ENCODE measurements around the gene ADAMTS7. TPM values are rescaled to one million over a fixed set of nuclear protein-coding genes. Genes with fewer than 3 reads are reported as not detected.
A peak's percentile ranks its signal among the peaks of the same experiment; 100 is the strongest.

Gene ADAMTS7
- total and polyA plus RNA-seq, 2 donors (not counting 1 experiment from before 2014, with no cell fraction given), result 0.10 to 16.6 TPM

DNA sequence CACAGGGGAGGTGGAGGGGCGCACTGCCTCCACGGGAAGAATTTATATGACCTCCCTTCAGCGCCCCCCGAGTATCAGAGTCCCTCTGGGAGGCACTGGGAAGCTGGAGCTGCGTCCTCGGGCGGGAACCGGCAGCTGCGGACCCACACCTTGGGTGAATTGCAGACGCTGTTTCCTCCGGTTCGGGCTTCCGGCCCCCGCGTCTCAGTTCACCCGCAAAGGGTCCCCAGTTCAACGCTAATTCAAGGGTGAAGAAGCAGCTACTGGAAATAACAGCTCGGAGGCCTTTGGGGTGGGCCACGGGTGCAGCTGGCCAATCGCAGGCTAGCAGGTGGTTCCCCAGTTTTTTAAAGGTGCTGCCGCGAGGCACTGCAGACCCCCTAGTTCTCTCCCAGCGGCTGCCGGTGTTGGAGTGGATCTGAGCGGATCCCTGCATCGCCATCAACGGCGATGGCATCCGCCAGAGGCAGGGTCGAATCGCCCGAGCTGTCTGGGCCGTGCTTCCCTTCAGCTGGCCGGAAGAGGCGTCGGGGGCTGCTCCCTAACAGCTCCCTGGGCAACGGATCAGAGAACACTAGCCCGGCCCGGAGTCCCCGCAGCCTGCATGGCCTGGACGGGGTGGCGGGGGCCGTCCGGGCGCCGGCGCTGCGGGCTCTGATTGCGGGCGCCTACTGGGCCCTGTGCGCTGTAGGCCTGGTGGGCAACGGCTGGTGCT is 19.4 kb upstream of the ADAMTS7 start:
- H3K27ac Mint-ChIP-seq, result peak overlapping the region; percentile 37
- H3K4me3 ChIP-seq (ENCODE audit: control extremely low read depth in 1 of 5, extremely low read depth in 1 of 5, insufficient read depth in 1 of 5, low read depth in 2 of 5, low read length in 4 of 5), result peak overlapping the region in 4 of 5 experiments; percentile 38 to 51 (median 50)

GRCh38 chr15:78828920-78829319 is 17.7 kb upstream of the ADAMTS7 start:
- Histone ChIP-seq H3K79me2 (ENCODE audit: control insufficient read depth, insufficient read depth, low read length) (no peaks in the 10 kb centered on the region), H3K36me3 (replicated peaks in 1 of 2; ENCODE audit: control extremely low read depth in 1 of 2, control insufficient read depth in 1 of 2, extremely low read depth in 1 of 2, insufficient read depth in 2 of 2, low read length in 1 of 2) (no peaks in the 10 kb centered on the region), H2AFZ (ENCODE audit: insufficient read depth, low read depth, low read length, poor library complexity, severe bottlenecking) (no peak overlapping the region), H3K9me3 (ENCODE audit: control extremely low read depth in 1 of 3, control insufficient read depth in 2 of 3, insufficient read depth in 1 of 3, low read length in 2 of 3) (no peaks in the 10 kb centered on the region), H3K27ac (ENCODE audit: low read length in 2 of 2) (no peak overlapping the region), H3K4me3 (ENCODE audit: control extremely low read depth in 1 of 5, extremely low read depth in 1 of 5, insufficient read depth in 1 of 5, low read depth in 2 of 5, low read length in 4 of 5) (no peak overlapping the region), H4K20me1 (ENCODE audit: control insufficient read depth, insufficient read depth, low read length, poor library complexity, severe bottlenecking) (no peaks in the 10 kb centered on the region), H3K4me1 (ENCODE audit: control insufficient read depth in 2 of 2, insufficient read depth in 2 of 2, low read length in 2 of 2) (peaks cover 3 to 7% of the 10 kb centered on the region in 2 donors), H3K27me3 (replicated peaks in 1 of 4; ENCODE audit: control extremely low read depth in 1 of 4, control insufficient read depth in 3 of 4, insufficient read depth in 4 of 4, low read length in 3 of 4) (peaks cover 0 to 3% (median 0%) of the 10 kb centered on the region in 4 experiments), H3K9ac (ENCODE audit: low read length) (no peak overlapping the region), H3K4me2 (replicated peaks; ENCODE audit: low read depth, low read length, poor library complexity, severe bottlenecking) (no peak overlapping the region)
- CTCF ChIA-PET, result no interaction called here
- Mint-ChIP-seq H3K4me3 (peak overlapping the region; percentile 48), H3K9me3 (ENCODE audit: insufficient read depth) (no peaks in the 10 kb centered on the region), H3K27ac (no peak overlapping the region), H3K27me3 (peaks cover 14% of the 10 kb centered on the region), H3K4me1 (peaks cover 10% of the 10 kb centered on the region)
- TF ChIP-seq, protein P1, sequence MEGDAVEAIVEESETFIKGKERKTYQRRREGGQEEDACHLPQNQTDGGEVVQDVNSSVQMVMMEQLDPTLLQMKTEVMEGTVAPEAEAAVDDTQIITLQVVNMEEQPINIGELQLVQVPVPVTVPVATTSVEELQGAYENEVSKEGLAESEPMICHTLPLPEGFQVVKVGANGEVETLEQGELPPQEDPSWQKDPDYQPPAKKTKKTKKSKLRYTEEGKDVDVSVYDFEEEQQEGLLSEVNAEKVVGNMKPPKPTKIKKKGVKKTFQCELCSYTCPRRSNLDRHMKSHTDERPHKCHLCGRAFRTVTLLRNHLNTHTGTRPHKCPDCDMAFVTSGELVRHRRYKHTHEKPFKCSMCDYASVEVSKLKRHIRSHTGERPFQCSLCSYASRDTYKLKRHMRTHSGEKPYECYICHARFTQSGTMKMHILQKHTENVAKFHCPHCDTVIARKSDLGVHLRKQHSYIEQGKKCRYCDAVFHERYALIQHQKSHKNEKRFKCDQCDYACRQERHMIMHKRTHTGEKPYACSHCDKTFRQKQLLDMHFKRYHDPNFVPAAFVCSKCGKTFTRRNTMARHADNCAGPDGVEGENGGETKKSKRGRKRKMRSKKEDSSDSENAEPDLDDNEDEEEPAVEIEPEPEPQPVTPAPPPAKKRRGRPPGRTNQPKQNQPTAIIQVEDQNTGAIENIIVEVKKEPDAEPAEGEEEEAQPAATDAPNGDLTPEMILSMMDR (IDR thresholded peaks at IDR 0.05), result no peak
- no peak for TF ChIP-seq EZH2 (IDR thresholded peaks at IDR 0.05; ENCODE audit: borderline replicate concordance, insufficient read depth, low read depth, low read length, poor library complexity, severe bottlenecking)
- POLR2A ChIA-PET, result no interaction called here
- ATAC-seq (ENCODE audit: low read depth), result no peak
- intact Hi-C loops (cut with micrococcal nuclease), result no loop called here
- DNase-seq, result no peak
- 100% methylated on average over 2 of the region's 2 CpGs for WGBS (ENCODE audit: insufficient coverage)

More for the DNA sequence above, 19.4 kb upstream of the ADAMTS7 start:
- ChIA-PET CTCF (interaction anchor here (1.0 to 2.1 kb wide), 3 partner anchors 19 to 354 kb away, joined by 4 to 8 read pairs (median 5); partner anchors contain the start of gene ADAMTS7), POLR2A (no interaction called here)
- H3K27me3 Mint-ChIP-seq, result peaks cover 14% of the 10 kb centered on the region
- no peaks in the 10 kb centered on the region for H3K79me2 ChIP-seq (ENCODE audit: control insufficient read depth, insufficient read depth, low read length)
- H3K4me2 ChIP-seq (replicated peaks; ENCODE audit: low read depth, low read length, poor library complexity, severe bottlenecking), result peak overlapping the region; percentile 80
- peaks cover 10% of the 10 kb centered on the region for H3K4me1 Mint-ChIP-seq
- H3K9me3 Mint-ChIP-seq (ENCODE audit: insufficient read depth), result no peaks in the 10 kb centered on the region
- peaks cover 0 to 3% (median 0%) of the 10 kb centered on the region in 4 experiments for H3K27me3 ChIP-seq (replicated peaks in 1 of 4; ENCODE audit: control extremely low read depth in 1 of 4, control insufficient read depth in 3 of 4, insufficient read depth in 4 of 4, low read length in 3 of 4)
- peak overlapping the region; percentile 55 for H3K9ac ChIP-seq (ENCODE audit: low read length)
- peaks cover 3 to 7% of the 10 kb centered on the region in 2 donors for H3K4me1 ChIP-seq (ENCODE audit: control insufficient read depth in 2 of 2, insufficient read depth in 2 of 2, low read length in 2 of 2)
- 17% methylated on average over 51 of the region's 52 CpGs for WGBS (ENCODE audit: insufficient coverage)
- ATAC-seq (ENCODE audit: low read depth) (peak; percentile 64), DNase-seq (peak; percentile 38)
- no peaks in the 10 kb centered on the region for H3K9me3 ChIP-seq (ENCODE audit: control extremely low read depth in 1 of 3, control insufficient read depth in 2 of 3, insufficient read depth in 1 of 3, low read length in 2 of 3)
- peak overlapping the region; percentile 90 for H3K4me3 Mint-ChIP-seq
- no peaks in the 10 kb centered on the region for H4K20me1 ChIP-seq (ENCODE audit: control insufficient read depth, insufficient read depth, low read length, poor library complexity, severe bottlenecking)
- intact Hi-C loops (cut with micrococcal nuclease), result no loop called here
- peak overlapping the region; percentile 82 for H2AFZ ChIP-seq (ENCODE audit: insufficient read depth, low read depth, low read length, poor library complexity, severe bottlenecking)
- TF ChIP-seq, protein P1 (IDR thresholded peaks at IDR 0.05), result no peak
- no peak for TF ChIP-seq EZH2 (IDR thresholded peaks at IDR 0.05; ENCODE audit: borderline replicate concordance, insufficient read depth, low read depth, low read length, poor library complexity, severe bottlenecking)
- H3K27ac ChIP-seq (ENCODE audit: low read length in 2 of 2), result no peak overlapping the region
- H3K36me3 ChIP-seq (replicated peaks in 1 of 2; ENCODE audit: control extremely low read depth in 1 of 2, control insufficient read depth in 1 of 2, extremely low read depth in 1 of 2, insufficient read depth in 2 of 2, low read length in 1 of 2), result no peaks in the 10 kb centered on the region

Measured in B cell (primary cell).